ENCODE measurements around the gene IRF5.
"Not testable (repeated sequence)": the region's sequence is repeated elsewhere in the genome, so short reads cannot be mapped to it uniquely, and the experiment has no call there.

IRF5 gene

GRCh38 chr7:128974241-128974934 is 36.7 kb downstream of the IRF5 start:
- DNase-seq, result peak; percentile 90

GRCh38 chr7:128982105-128982504 is 44.4 kb downstream of the IRF5 start:
- no peak for DNase-seq

- DNase-seq, result no peak
Measured at GRCh38 chr7:128985660-128986059, 47.9 kb downstream of the IRF5 start.

GRCh38 chr7:128986609-128987008 is 48.9 kb downstream of the IRF5 start:
- no peak for DNase-seq

- DNase-seq, result no peak
Measured at GRCh38 chr7:128988372-128988771, 50.6 kb downstream of the IRF5 start.

GRCh38 chr7:128989961-128990360 is 52.2 kb downstream of the IRF5 start:
- DNase-seq, result no peak

GRCh38 chr7:128993419-128993818 is 55.7 kb downstream of the IRF5 start:
- no peak for DNase-seq

GRCh38 chr7:128994560-128994959 is 56.8 kb downstream of the IRF5 start:
- not testable (repeated sequence) for DNase-seq

- DNase-seq, result no peak
Measured at GRCh38 chr7:128997181-128997580, 59.5 kb downstream of the IRF5 start.
